GM18508 (cell line): Measurements from ENCODE around the gene MAST1.
"Not testable (repeated sequence)": the region's sequence is repeated elsewhere in the genome, so short reads cannot be mapped to it uniquely, and the experiment has no call there.

ENCODE experiments used
- ATAC-seq: cut with Tn5 transposase; IDR thresholded peaks from one replicate; pipeline ENCODE4 v1.9.1; 2021; ENCODE audit warnings: moderate number of reproducible peaks; ENCODE audit not compliant: insufficient read depth, unreplicated experiment

Gene MAST1

GRCh38 chr19:12888006-12888603, 49.8 kb downstream of the MAST1 start:
- no peak for ATAC-seq

GRCh38 chr19:12890299-12890786, 52.0 kb downstream of the MAST1 start:
- not testable (repeated sequence) for ATAC-seq

GRCh38 chr19:12890787-12891552, 52.7 kb downstream of the MAST1 start, which contains the start of gene GCDH:
Gene GCDH, plus strand, starts transcription at chr19:12891160. Its CDS starts 145 bp downstream, at chr19:12891305.
- peak; percentile 69 for ATAC-seq

- no peak for ATAC-seq
Observed at GRCh38 chr19:12891553-12892021, 53.3 kb downstream of the MAST1 start.

GRCh38 chr19:12893582-12893981, 55.3 kb downstream of the MAST1 start:
- ATAC-seq, result no peak

- ATAC-seq, result no peak
Observed at GRCh38 chr19:12896460-12896859, 58.1 kb downstream of the MAST1 start.

GRCh38 chr19:12899891-12900518, 61.7 kb downstream of the MAST1 start:
- no peak for ATAC-seq

GRCh38 chr19:12907166-12907565, 68.9 kb downstream of the MAST1 start:
- ATAC-seq, result no peak

- no peak for ATAC-seq
Observed at GRCh38 chr19:12912571-12912970, 74.3 kb downstream of the MAST1 start.

GRCh38 chr19:12913011-12913561, 74.8 kb downstream of the MAST1 start:
- ATAC-seq, result no peak

GRCh38 chr19:12913851-12914690, 75.8 kb downstream of the MAST1 start:
- ATAC-seq, result no peak

GRCh38 chr19:12915860-12916259, 77.5 kb downstream of the MAST1 start:
- not testable (repeated sequence) for ATAC-seq

GRCh38 chr19:12918253-12918652, 79.9 kb downstream of the MAST1 start:
- no peak for ATAC-seq

GRCh38 chr19:12921047-12921446, 82.7 kb downstream of the MAST1 start:
- ATAC-seq, result no peak

GRCh38 chr19:12922959-12923358, 84.6 kb downstream of the MAST1 start:
- no peak for ATAC-seq
